H9 (cell line): ENCODE data around the gene MLC1. TPM values are rescaled to one million over a fixed set of nuclear protein-coding genes. Genes with fewer than 3 reads are reported as not detected.

Experiments
- DNase-seq: peaks from one replicate; pipeline ENCODE4 v3.0.0-alpha.2; 2017
- H2AFZ ChIP-seq: one replicate; pipeline ENCODE4 v1.6.1; 2013; ENCODE audit warnings: mild to moderate bottlenecking, low read length, control low read depth, moderate library complexity
- H2AK5ac ChIP-seq: 2 replicates; pipeline ENCODE4 v1.6.1; 2013; ENCODE audit warnings: low read length, control low read depth, mixed read lengths; ENCODE audit not compliant: insufficient read length
- H2BK120ac ChIP-seq: one replicate; pipeline ENCODE4 v1.6.1; 2013; ENCODE audit warnings: low read depth, mild to moderate bottlenecking, low read length, control low read depth, inconsistent platforms; ENCODE audit not compliant: poor library complexity, severe bottlenecking
- H2BK12ac ChIP-seq: 2 replicates; pipeline ENCODE4 v1.6.1; 2013; ENCODE audit warnings: low read length, control low read depth, mixed read lengths, low read depth; ENCODE audit not compliant: insufficient read length
- H2BK15ac ChIP-seq: 2 replicates; pipeline ENCODE4 v1.6.1; 2013; ENCODE audit warnings: low read depth, low read length, control low read depth
- H2BK20ac ChIP-seq: one replicate; pipeline ENCODE4 v1.6.1; 2013; ENCODE audit warnings: low read depth, mild to moderate bottlenecking, low read length, control low read depth, inconsistent platforms; ENCODE audit not compliant: poor library complexity, severe bottlenecking
- H2BK5ac ChIP-seq: 2 replicates; pipeline ENCODE4 v1.6.1; 2013; ENCODE audit warnings: low read length, control low read depth, mixed read lengths; ENCODE audit not compliant: insufficient read length
- H3K14ac ChIP-seq: 2 replicates; pipeline ENCODE4 v1.6.1; 2013; ENCODE audit warnings: low read length, control low read depth; ENCODE audit not compliant: insufficient read depth
- H3K18ac ChIP-seq: 2 replicates; pipeline ENCODE4 v1.6.1; 2013; ENCODE audit warnings: low read depth, mild to moderate bottlenecking, mixed read lengths, low read length, control low read depth; ENCODE audit not compliant: insufficient read length
- H3K23ac ChIP-seq: 2 replicates; pipeline ENCODE4 v1.6.1; 2013; ENCODE audit warnings: low read length, control low read depth, mixed read lengths, low read depth; ENCODE audit not compliant: insufficient read length
- H3K23me2 ChIP-seq: 2 replicates; pipeline ENCODE4 v1.6.1; 2013; ENCODE audit warnings: low read depth, mild to moderate bottlenecking, mixed read lengths, low read length, control low read depth; ENCODE audit not compliant: insufficient read length, poor library complexity, severe bottlenecking
- H3K27ac ChIP-seq: 2 replicates; pipeline ENCODE4 v1.5.1; 2013; ENCODE audit warnings: low read length, control low read depth, mixed read lengths, low read depth; ENCODE audit not compliant: insufficient read length
- H3K27me3 ChIP-seq: 2 replicates; pipeline ENCODE4 v1.6.1; 2013; ENCODE audit warnings: low read length, control low read depth, inconsistent platforms; ENCODE audit not compliant: insufficient read depth
- H3K4ac ChIP-seq: 2 replicates; pipeline ENCODE4 v1.6.1; 2013; ENCODE audit warnings: low read depth, mild to moderate bottlenecking, control low read depth, inconsistent platforms, low read length, moderate library complexity
- H3K4me1 ChIP-seq: 2 replicates; pipeline ENCODE4 v1.6.1; 2013; ENCODE audit warnings: low read length, control low read depth, inconsistent platforms; ENCODE audit not compliant: insufficient read depth
- H3K4me2 ChIP-seq: 2 replicates; pipeline ENCODE4 v1.6.1; 2013; ENCODE audit warnings: low read length, control low read depth, mixed read lengths; ENCODE audit not compliant: insufficient read length, insufficient read depth
- H3K56ac ChIP-seq: 2 replicates; pipeline ENCODE4 v1.6.1; 2013; ENCODE audit warnings: low read depth, mild to moderate bottlenecking, mixed read lengths, low read length, control low read depth; ENCODE audit not compliant: insufficient read length
- H3K79me1 ChIP-seq: 2 replicates; pipeline ENCODE4 v1.6.1; 2013; ENCODE audit warnings: low read depth, mild to moderate bottlenecking, moderate library complexity, low read length, control low read depth, inconsistent platforms; ENCODE audit not compliant: insufficient read depth, poor library complexity, severe bottlenecking
- H3K79me2 ChIP-seq: 2 replicates; pipeline ENCODE4 v1.6.1; 2013; ENCODE audit warnings: low read length, control low read depth, inconsistent platforms; ENCODE audit not compliant: insufficient read depth
- H3K9ac ChIP-seq: 2 replicates; pipeline ENCODE4 v1.6.1; 2013; ENCODE audit warnings: low read length, control low read depth, mixed read lengths; ENCODE audit not compliant: insufficient read length; ENCODE audit errors: extremely low read depth
- H3K9me3 ChIP-seq: one replicate; pipeline ENCODE4 v1.6.1; 2013; ENCODE audit warnings: low read depth, low read length, inconsistent platforms; ENCODE audit not compliant: control insufficient read depth
- H3T11ph ChIP-seq: one replicate; pipeline ENCODE4 v1.6.1; 2013; ENCODE audit warnings: mild to moderate bottlenecking, low read length, control low read depth, inconsistent platforms
- H4K20me1 ChIP-seq: one replicate; pipeline ENCODE4 v1.6.1; 2013; ENCODE audit not compliant: control insufficient read depth, insufficient read length, insufficient read depth
- H4K5ac ChIP-seq: 2 replicates; pipeline ENCODE4 v1.6.1; 2013; ENCODE audit warnings: low read depth, mild to moderate bottlenecking, mixed read lengths, low read length, control low read depth; ENCODE audit not compliant: insufficient read length
- H4K8ac ChIP-seq: replicated peaks from 2 replicates; pipeline ENCODE4 v1.6.1; 2013; ENCODE audit warnings: low read length, control low read depth, mixed read lengths, low read depth; ENCODE audit not compliant: insufficient read length
- H4K91ac ChIP-seq: 2 replicates; pipeline ENCODE4 v1.6.1; 2013; ENCODE audit warnings: low read depth, mild to moderate bottlenecking, moderate library complexity, mixed read lengths, low read length, control low read depth; ENCODE audit not compliant: insufficient read length
- H3K27ac Mint-ChIP-seq, 3 experiments: 2 replicates in 2 of 3; 3 replicates in 1 of 3; pipeline ENCODE4 v1.8.0; 2020 to 2021; ENCODE audit warnings: mixed read lengths in 3 of 3, mild to moderate bottlenecking in 1 of 3, moderate library complexity in 1 of 3
- H3K27me3 Mint-ChIP-seq: 2 replicates; pipeline ENCODE4 v1.8.0; 2021; ENCODE audit warnings: low read depth, mild to moderate bottlenecking, moderate library complexity, mixed read lengths
- H3K36me3 Mint-ChIP-seq, 3 experiments: 2 replicates in 2 of 3; 3 replicates in 1 of 3; pipeline ENCODE4 v1.8.0; 2020 to 2021; ENCODE audit warnings: low read depth in 3 of 3, mixed read lengths in 3 of 3; ENCODE audit not compliant: insufficient read depth in 1 of 3
- H3K4me1 Mint-ChIP-seq, 2 experiments: 2 replicates each; pipeline ENCODE4 v1.8.0; 2020; ENCODE audit warnings: mixed read lengths in 2 of 2
- H3K4me3 Mint-ChIP-seq, 2 experiments: 2 replicates in 1 of 2; 3 replicates in 1 of 2; pipeline ENCODE4 v1.8.0; 2020 to 2021; ENCODE audit warnings: mild to moderate bottlenecking in 2 of 2, mixed read lengths in 2 of 2, moderate library complexity in 1 of 2
- H3K9me3 Mint-ChIP-seq, 2 experiments: 2 replicates in 1 of 2; 3 replicates in 1 of 2; pipeline ENCODE4 v1.8.0; 2020; ENCODE audit warnings: mild to moderate bottlenecking in 2 of 2, mixed read lengths in 2 of 2, moderate library complexity in 1 of 2
- CTCF ChIP-seq: fragments of 200-600 bp; sonication (generic); conservative IDR thresholded peaks from 3 replicates; pipeline ENCODE4 v1.8.0; 2021; ENCODE audit warnings: antibody characterized with exemption, mild to moderate bottlenecking
- WGBS: extraction: QIAGEN DNeasy Blood & Tissue Kit; methylation state at CpG from one replicate; pipeline ENCODE4 v1.1.7; 2013; ENCODE audit warnings: missing lambda C conversion rate, low lambda C conversion rate, mixed read lengths; ENCODE audit not compliant: insufficient read length; ENCODE audit errors: extremely low coverage; 5-methylcytosine and 5-hydroxymethylcytosine counted together
- total RNA-seq: library from RNA; stranded (reverse); gene quantifications from 2 replicates; pipeline ENCODE4 v1.2.1, GENCODE V29; 2021

The MLC1 gene
- total RNA-seq, 1 experiment from 2014 or later, result not detected

GRCh38 chr22:50035131-50035881 lies 49.9 kb downstream of the MLC1 start:
- Histone ChIP-seq H3K4ac (no peak overlapping the region), H4K20me1 (no peaks in the 10 kb centered on the region), H2BK5ac (no peak overlapping the region), H2AK5ac (no peak overlapping the region), H3K23me2 (no peaks in the 10 kb centered on the region), H2BK120ac (no peak overlapping the region), H4K91ac (no peak overlapping the region), H3K79me2 (no peaks in the 10 kb centered on the region), H3K27me3 (no peaks in the 10 kb centered on the region), H2BK20ac (no peak overlapping the region), H3K23ac (no peak overlapping the region), H2BK15ac (no peak overlapping the region), H3K4me1 (no peaks in the 10 kb centered on the region), H3K4me2 (no peak overlapping the region), H2BK12ac (no peak overlapping the region), H3K27ac (no peak overlapping the region), H2AFZ (no peak overlapping the region), H3T11ph (no peak overlapping the region), H3K14ac (no peak overlapping the region; the same call in 1 of the 2 replicates), H3K56ac (no peak overlapping the region), H3K79me1 (no peaks in the 10 kb centered on the region), H3K9ac (no peak overlapping the region), H3K9me3 (no peaks in the 10 kb centered on the region), H4K5ac (no peak overlapping the region), H3K18ac (no peak overlapping the region), H4K8ac (no peak overlapping the region)
- no peak for DNase-seq
- no peak overlapping the region for H3K27ac Mint-ChIP-seq
- no peaks in the 10 kb centered on the region for H3K4me1 Mint-ChIP-seq
- peaks cover 17% of the 10 kb centered on the region for H3K27me3 Mint-ChIP-seq
- WGBS, result no CpG with 5 or more reads among the region's 24 CpGs
- no peak overlapping the region for H3K4me3 Mint-ChIP-seq
- H3K36me3 Mint-ChIP-seq, result no peaks in the 10 kb centered on the region
- TF ChIP-seq CTCF, result no peak
- H3K9me3 Mint-ChIP-seq, result peaks cover 4 to 10% of the 10 kb centered on the region in 2 experiments; a peak in 3 of 5 replicates
